ENCODE data around the gene SV2C. TPM values are rescaled to one million over a fixed set of nuclear protein-coding genes. Genes with fewer than 3 reads are reported as not detected.

SV2C gene
- polyA plus RNA-seq, 3 donors: 0.01 to 0.02 TPM; not detected in 1

GRCh38 chr5:76134003-76134402, 50.8 kb downstream of the SV2C start:
- no peak for TF ChIP-seq CTCF (IDR thresholded peaks at IDR 0.05)
- WGBS (ENCODE audit: insufficient coverage): no CpG with 5 or more reads among the region's 1 CpG
- H3K9me3 Mint-ChIP-seq: peaks cover 0 to 4% (median 0%) of the 10 kb centered on the region in 7 donors

GRCh38 chr5:76134646-76135045, 51.5 kb downstream of the SV2C start:
- H3K36me3 ChIP-seq (replicated peaks in 1 of 2; ENCODE audit: control insufficient read depth in 1 of 2, insufficient read depth in 2 of 2, low read length in 2 of 2): no peaks in the 10 kb centered on the region
- 100% methylated on average over 1 of the region's 1 CpG for WGBS (ENCODE audit: insufficient coverage)
- H3K27me3 Mint-ChIP-seq (ENCODE audit: low read depth in 3 of 3): peaks cover 13 to 20% (median 17%) of the 10 kb centered on the region in 3 donors
- peaks cover 0 to 4% (median 0%) of the 10 kb centered on the region in 7 donors for H3K9me3 Mint-ChIP-seq
- no peaks in the 10 kb centered on the region for H4K20me1 ChIP-seq (ENCODE audit: insufficient read depth, low read length)
- no peaks in the 10 kb centered on the region for H3K4me1 Mint-ChIP-seq
- no peaks in the 10 kb centered on the region for H3K79me2 ChIP-seq (ENCODE audit: insufficient read depth, low read length)
- no peaks in the 10 kb centered on the region for H3K9me3 ChIP-seq (replicated peaks in 1 of 2; ENCODE audit: control insufficient read depth in 1 of 2, insufficient read depth in 1 of 2, low read length in 2 of 2)
- H3K4me3 Mint-ChIP-seq: no peak overlapping the region
- no peaks in the 10 kb centered on the region for H3K4me1 ChIP-seq (ENCODE audit: control insufficient read depth in 1 of 2, insufficient read depth in 2 of 2, low read length in 2 of 2)
- H2AFZ ChIP-seq (ENCODE audit: insufficient read depth, low read depth, low read length, poor library complexity, severe bottlenecking): no peak overlapping the region
- no peak overlapping the region for H3K27ac ChIP-seq (ENCODE audit: low read depth in 1 of 2, low read length in 2 of 2)
- intact Hi-C loops (cut with micrococcal nuclease): no loop called here
- no peak for DNase-seq
- no peak overlapping the region for H3K4me3 ChIP-seq (replicated peaks in 1 of 3; ENCODE audit: low read depth in 2 of 3, low read length in 3 of 3)
- no peak overlapping the region for H3K9ac ChIP-seq (ENCODE audit: insufficient read depth, low read length, poor library complexity, severe bottlenecking)
- no peak overlapping the region for H3K4me2 ChIP-seq (replicated peaks; ENCODE audit: extremely low read depth, low read length, poor library complexity, severe bottlenecking)
- no peak overlapping the region for H3K27ac Mint-ChIP-seq
- no peaks in the 10 kb centered on the region for H3K36me3 Mint-ChIP-seq
- H3K27me3 ChIP-seq (ENCODE audit: control insufficient read depth in 2 of 2, insufficient read depth in 2 of 2, low read length in 2 of 2): peaks cover 13 to 23% of the 10 kb centered on the region in 2 donors
- no peak for TF ChIP-seq CTCF (IDR thresholded peaks at IDR 0.05)

More at GRCh38 chr5:76134003-76134402, 50.8 kb downstream of the SV2C start:
- Mint-ChIP-seq H3K36me3 (no peaks in the 10 kb centered on the region), H3K4me1 (no peaks in the 10 kb centered on the region), H3K4me3 (no peak overlapping the region), H3K27me3 (ENCODE audit: low read depth in 3 of 3) (peaks cover 13 to 20% (median 17%) of the 10 kb centered on the region in 3 donors), H3K27ac (no peak overlapping the region)
- Histone ChIP-seq H3K4me1 (ENCODE audit: control insufficient read depth in 1 of 2, insufficient read depth in 2 of 2, low read length in 2 of 2) (no peaks in the 10 kb centered on the region), H2AFZ (ENCODE audit: insufficient read depth, low read depth, low read length, poor library complexity, severe bottlenecking) (no peak overlapping the region), H4K20me1 (ENCODE audit: insufficient read depth, low read length) (no peaks in the 10 kb centered on the region), H3K9me3 (replicated peaks in 1 of 2; ENCODE audit: control insufficient read depth in 1 of 2, insufficient read depth in 1 of 2, low read length in 2 of 2) (no peaks in the 10 kb centered on the region), H3K79me2 (ENCODE audit: insufficient read depth, low read length) (no peaks in the 10 kb centered on the region), H3K27me3 (ENCODE audit: control insufficient read depth in 2 of 2, insufficient read depth in 2 of 2, low read length in 2 of 2) (peaks cover 13 to 26% of the 10 kb centered on the region in 2 donors), H3K4me2 (replicated peaks; ENCODE audit: extremely low read depth, low read length, poor library complexity, severe bottlenecking) (no peak overlapping the region), H3K9ac (ENCODE audit: insufficient read depth, low read length, poor library complexity, severe bottlenecking) (no peak overlapping the region), H3K4me3 (replicated peaks in 1 of 3; ENCODE audit: low read depth in 2 of 3, low read length in 3 of 3) (no peak overlapping the region), H3K27ac (ENCODE audit: low read depth in 1 of 2, low read length in 2 of 2) (no peak overlapping the region), H3K36me3 (replicated peaks in 1 of 2; ENCODE audit: control insufficient read depth in 1 of 2, insufficient read depth in 2 of 2, low read length in 2 of 2) (no peaks in the 10 kb centered on the region)
- no peak for DNase-seq
- intact Hi-C loops (cut with micrococcal nuclease): no loop called here

Measured in CD14-positive monocyte (primary cell).